Measurements from ENCODE around the gene HAP1.
"Not testable (repeated sequence)": the region's sequence is repeated elsewhere in the genome, so short reads cannot be mapped to it uniquely, and the experiment has no call there.

HAP1 gene, protein sequence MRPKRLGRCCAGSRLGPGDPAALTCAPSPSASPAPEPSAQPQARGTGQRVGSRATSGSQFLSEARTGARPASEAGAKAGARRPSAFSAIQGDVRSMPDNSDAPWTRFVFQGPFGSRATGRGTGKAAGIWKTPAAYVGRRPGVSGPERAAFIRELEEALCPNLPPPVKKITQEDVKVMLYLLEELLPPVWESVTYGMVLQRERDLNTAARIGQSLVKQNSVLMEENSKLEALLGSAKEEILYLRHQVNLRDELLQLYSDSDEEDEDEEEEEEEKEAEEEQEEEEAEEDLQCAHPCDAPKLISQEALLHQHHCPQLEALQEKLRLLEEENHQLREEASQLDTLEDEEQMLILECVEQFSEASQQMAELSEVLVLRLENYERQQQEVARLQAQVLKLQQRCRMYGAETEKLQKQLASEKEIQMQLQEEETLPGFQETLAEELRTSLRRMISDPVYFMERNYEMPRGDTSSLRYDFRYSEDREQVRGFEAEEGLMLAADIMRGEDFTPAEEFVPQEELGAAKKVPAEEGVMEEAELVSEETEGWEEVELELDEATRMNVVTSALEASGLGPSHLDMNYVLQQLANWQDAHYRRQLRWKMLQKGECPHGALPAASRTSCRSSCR

DNA sequence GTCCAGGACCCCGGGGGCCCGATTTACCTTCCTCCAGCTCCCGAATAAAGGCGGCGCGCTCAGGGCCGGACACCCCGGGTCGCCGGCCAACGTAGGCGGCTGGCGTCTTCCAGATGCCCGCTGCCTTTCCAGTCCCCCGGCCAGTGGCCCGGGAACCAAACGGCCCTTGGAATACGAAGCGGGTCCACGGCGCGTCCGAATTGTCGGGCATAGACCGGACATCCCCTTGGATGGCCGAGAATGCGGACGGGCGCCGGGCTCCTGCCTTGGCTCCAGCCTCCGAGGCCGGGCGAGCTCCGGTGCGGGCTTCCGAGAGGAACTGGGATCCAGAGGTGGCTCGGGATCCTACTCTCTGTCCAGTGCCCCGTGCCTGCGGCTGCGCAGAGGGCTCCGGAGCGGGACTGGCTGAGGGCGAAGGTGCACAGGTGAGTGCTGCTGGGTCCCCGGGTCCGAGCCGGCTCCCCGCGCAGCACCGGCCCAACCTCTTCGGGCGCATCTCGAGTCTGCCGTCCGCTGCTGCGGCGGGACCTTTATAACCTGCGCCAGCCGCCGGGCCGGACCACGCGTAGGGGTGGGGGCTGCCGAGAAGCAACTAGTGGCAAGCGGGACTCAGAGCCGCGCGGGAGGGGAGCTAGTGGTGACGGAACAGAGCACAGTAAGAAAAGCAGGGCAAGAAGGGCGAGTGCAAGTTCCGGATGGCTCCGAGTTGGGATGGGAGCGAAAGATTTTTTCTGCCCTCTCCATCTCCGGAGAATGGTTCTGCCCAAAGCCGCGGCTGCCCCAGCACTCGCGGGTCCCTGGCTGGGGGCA, at the start of gene HAP1:
HAP1 (minus strand) TSS at position 505 of the 810 bp plus-strand sequence; CDS start at position 496, 9 bp downstream.
- DNase-seq, result peak in 1 of 2 donors; percentile 30

DNA sequence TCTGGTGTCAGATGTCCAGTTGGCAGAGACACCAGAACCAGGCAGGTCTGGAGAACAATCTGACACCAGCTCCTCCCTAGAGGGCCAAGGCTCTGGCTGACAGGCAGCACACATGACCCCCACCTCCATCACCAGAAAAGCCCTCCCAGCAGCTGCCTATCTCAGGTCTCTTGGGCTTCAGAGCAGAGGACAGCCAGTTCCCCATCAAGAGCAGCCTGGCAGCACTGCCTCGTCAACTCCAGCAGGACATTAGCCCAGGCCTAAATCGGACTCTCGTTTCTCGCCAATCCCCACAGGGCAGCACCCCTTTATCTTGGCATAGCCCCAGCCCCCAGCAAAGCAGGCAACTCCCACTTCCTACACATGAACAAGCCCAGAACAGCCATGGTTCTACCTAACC, 47.7 kb upstream of the HAP1 start:
- DNase-seq, result no peak

DNA sequence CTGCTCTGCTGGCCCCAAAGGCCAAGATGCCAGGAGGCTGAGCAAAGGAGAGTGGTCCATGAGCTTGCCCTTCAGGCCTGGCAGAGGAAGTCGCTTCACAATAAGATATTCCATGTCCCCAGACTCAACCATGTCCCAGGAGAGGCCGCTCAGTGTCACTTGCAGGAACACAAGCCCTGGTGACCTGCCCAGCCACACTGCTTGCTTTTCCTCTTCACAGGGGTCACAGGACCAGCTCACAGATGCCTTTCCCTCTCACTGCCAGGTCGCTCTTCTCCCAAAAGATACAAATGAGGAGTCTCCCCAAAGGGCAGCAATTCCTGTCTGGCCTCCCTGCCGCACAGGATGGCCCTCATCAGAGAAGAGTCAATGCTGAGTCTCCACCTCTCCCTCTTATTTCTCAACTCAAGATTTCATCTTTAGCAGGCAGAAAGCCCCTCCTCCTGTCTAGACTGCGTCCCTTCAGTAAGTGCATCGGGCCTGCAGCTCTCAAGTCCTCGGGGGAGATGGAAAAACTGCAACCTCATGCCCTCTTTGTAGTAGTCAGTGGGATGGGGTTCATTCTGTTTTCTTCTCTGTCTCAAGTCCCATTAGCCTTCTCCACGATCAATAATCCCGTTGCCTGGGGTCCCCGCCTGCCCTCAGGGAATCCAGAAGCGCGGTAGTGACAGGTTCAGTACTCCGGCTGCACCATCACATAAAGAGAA, 47.1 kb upstream of the HAP1 start:
- DNase-seq, result no peak

DNA sequence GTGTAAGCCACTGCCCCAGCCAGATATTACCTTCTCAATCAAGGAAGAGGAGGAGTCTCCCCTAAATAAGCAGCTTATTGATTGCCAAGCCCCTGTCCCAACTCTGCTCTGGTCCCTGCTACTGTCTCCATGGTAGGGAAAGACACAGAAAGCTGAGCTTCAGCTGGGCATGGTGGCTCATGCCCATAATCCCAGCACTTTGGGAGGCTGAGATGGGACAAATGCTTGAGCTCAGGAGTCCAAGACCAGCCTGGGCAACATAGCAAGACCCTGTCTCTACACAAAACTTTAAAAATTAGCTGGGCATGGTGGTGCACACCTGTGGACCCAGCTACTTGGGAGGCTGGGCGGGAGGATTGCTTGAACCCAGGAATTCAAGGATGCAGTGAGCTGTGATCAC, 45.5 kb upstream of the HAP1 start:
- DNase-seq, result no peak

DNA sequence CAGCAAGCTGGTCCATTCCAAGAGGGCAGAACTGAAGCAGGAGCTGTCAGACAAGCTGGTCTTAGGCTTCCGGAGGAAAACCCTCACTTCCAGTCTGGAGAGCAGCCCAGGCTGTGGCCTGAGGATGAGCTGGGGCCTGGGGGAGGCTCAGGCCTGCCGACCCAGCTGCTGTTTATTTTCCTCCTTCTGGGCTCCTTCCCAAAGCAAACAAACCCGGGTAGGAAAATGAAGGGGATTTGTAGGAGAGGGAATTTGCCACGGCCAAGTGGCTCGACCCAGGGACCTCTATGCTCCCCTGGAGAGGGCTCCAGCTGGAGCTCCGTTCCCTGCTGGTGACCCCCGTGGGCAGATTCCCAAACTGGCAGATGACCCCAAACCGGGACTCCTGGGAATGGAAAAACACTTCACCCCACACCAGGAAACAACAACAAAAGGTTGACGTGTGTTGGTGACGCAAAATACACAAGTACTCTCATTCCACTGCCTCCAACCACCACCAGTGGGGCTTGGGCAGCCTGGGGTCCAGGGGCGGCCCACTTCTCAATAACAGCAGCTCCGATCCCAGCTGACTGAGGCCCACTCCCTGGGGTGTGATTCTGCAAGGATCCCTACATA, 43.2 kb upstream of the HAP1 start:
- no peak for DNase-seq

DNA sequence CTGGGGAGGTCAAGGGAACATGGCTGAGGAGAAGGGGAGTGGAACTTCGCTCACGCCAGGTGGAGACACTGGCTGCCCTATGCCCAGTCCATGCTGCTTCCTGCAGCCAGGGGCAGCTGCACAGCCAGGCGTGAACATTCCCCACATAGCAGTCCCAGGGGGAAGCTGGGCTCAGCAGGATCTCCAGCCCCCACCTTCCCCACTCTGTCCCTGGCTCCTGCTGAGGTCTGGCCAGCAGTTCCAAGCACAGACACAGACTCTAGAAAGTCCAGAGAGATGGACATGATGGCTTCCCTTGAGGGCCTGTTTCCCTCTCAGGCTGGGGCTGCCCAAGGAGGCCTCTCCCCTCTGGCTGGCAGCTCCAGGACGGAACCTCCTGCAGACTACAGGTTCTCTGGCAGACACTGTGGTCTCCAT, 42.7 kb upstream of the HAP1 start:
- DNase-seq, result no peak

DNA sequence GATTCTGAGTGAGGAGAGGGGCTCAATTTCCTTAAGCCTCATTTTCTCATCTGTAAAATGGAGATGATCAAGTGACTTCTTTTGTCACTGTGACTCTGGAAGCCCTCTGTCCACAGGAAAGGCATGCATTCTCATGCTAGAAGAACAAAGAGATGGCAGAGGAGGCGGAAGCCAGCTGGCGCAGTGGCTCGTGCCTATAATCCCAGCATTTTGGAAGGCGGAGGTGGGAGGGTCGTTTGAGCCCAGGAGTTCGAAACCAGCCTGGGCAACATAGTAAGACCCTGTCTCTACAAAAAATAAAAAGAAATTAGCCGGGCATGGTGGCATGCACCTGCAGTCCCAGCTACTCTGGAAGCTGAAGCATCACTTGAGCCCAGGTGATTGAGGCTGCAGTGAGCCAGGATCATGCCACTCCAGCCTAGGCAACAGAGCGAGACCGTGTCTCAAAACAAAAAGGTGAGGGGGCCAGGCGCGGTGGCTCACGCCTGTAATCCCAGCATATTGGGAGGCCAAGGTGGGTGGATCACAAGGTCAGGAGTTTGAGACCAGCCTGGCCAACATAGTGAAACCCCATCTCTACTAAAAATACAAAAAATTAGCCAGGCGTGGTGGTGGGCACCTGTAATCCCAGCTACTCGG, 41.9 kb upstream of the HAP1 start:
- not testable (repeated sequence) for DNase-seq

DNA sequence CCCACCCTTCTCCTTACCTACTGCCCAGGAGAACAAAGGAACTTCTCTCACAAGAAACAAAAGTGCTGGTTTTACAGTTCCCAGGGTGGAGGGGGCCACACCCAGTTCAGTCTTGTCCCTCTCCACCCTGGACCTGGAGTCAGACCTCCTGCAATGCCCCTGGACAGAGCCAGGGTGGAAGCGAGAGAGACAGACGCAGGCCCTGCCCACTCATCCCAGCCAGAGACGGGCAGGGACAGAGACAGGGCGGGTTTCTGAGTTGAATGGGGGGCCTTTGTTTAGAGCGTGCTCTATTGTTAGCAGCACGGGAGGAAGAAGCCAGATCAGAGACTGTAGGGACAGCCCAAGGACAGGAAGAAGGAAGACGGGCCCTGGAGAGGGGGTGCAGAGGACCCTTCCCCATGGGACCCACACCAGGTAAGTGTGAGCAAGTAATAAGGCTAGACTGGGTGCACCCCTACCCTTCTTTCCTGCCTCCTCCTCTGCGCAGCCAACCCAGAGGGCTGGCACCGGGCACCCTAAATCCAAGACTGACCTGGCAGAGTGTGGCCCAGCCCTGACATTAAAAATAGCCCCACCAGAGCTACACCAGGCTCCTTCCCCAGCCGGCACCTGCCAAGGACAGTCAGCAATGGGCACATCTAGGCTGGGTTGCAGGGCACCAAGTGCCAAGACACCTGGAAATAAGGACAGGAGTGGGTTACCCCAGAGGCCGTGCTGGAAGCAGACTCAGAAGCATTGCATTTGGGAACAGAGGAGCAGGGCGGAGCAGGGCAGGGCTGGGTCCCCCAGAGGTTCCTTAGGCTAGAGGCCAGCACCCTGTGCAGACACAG, 41.2 kb upstream of the HAP1 start:
- DNase-seq, result no peak

DNA sequence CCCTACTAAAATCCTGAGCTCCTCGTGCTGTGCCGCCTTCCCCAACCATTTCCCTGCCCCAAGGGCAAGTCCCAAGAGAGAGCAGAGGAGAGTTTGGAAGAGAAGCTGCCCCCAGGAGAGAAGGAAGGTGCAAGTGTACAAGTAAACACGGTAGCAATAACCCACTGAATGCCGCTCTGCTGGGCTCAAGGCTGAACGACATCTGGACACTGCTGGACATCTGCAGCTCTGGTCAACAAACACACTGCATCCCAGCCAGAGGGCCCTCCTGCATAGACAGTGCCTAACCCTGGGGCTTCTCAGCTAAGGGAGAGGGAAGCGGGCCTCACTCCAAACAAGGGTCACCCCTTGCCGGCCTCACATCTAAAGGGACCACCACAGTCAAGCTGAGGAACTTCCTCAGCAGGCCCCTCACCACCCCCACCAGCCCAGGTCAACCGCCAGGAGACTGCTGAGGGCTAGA, 39.3 kb upstream of the HAP1 start:
- no peak for DNase-seq

DNA sequence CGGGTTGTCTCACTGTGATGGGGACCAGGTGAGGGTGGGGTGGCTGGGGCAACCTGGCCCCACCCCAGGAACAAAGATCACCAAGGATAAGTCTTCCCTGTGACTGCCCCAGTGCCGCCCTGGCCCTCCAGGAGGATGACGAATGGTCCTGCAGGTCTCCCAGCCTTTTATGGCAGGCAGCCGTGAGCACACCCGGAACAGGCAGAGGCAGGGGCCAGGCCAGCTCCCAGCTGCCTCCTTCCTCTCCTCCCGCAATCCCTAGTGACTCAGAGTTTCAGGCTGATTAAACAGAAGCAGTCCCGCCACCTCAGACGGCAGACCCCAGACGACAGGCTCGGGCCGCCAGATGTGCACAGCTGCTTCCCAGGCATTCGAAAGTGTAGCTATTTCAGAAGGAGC, 38.7 kb upstream of the HAP1 start:
- DNase-seq, result no peak

DNA sequence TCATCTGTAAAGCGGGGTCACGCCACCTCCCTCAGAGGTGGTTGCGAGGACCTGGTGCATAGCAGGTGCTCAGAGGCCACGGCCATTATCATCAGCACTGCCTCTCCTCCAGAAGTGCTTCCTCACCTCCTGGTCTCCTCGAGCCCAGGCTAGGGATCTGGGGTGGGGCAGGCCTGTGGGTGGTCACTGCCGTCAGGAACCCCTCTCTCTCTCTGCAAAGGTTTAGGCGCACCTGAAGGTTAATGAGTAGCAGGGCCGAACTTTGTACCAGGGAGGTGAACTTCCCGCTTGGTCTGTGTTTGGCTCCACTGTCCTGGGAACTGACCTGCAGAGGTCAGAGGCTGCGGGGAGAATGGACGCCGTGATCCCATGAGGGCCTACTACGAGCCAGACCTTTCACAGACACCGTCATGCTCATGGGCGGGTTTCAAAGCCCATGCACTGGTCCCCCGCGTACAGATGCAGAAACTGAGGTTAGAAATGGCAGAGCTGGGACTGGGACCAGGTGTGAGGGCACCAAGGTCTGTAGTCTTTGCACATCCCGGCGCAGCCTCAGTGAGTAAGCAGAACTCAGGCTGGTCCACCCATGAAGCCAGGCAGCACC, 38.2 kb upstream of the HAP1 start:
- no peak for DNase-seq

DNA sequence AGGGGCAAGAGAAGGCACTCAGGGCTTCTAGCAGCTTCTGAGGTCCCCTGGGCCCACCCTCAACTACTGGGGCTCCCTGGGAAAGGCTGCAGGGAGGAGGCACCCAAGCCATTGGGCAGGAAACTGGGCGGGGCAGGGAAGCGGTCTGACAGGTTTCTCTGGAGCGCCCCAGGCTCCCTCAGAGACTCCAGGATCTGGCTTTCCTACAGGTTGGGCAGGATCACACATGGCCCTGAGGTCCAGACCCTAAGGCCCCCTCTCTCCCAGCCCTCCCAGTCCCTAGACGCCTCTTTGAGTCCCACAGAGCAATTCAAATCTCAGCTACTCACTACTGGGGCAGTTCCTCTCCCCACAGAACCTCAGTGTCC, 37.8 kb upstream of the HAP1 start:
- no peak for DNase-seq

DNA sequence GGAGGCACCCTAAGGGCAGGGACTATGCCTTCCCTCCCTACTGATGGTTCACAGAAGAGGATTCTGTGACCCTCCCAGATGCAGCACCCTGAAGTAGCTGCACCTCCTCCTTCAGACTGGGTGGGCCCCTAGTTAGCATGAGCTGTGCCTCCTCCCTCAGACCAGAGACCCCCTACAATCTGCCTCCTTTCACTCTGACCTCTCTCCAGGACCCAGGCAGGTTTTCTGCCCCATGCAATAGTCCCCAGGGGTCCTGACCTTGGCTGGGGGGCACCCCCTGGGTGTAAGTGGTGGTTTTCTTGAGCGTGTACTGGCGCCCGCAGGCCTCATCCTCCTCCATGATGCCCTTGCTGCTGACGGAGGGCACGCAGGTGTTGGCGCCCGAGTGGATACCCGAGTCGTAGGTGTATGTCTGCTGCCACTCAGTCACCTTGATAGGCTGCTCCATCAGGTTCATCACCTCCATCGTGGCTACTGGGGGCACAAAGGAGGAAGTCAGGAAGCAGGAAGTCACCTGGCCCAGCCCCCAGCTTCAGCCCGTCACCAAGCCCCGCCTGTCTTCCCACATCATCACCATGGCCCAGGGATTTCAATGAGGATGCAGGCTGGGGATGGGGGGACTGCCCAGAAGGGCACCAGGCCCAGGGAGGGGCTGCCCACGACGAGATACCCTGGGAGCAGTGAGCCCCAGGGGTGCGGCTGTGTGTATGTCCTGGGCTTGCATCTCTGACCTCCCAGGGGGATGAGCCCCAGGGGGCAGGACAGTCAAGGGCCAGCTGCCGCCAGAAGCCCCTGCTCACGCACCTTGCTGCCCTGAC, 37.2 kb upstream of the HAP1 start:
- DNase-seq, result no peak

DNA sequence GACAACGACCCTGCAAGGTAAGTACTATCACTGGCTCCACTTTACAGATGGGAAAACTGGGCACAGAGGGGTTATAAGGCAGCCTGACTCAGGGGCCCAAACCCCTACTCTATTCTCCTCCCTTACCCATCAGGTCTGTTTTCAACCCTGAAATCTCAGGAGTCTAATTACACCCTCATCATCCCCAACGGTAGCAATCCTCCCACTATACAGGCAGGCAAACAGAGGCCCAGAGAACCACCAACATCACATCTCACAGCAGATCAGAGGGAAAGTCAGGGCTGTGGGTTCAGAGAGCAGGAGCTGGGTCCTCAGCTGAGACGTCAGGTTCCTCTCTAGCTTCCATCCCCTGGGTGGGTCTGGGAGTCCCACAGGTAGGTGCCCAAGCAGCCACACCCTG, 35.5 kb upstream of the HAP1 start:
- no peak for DNase-seq

DNA sequence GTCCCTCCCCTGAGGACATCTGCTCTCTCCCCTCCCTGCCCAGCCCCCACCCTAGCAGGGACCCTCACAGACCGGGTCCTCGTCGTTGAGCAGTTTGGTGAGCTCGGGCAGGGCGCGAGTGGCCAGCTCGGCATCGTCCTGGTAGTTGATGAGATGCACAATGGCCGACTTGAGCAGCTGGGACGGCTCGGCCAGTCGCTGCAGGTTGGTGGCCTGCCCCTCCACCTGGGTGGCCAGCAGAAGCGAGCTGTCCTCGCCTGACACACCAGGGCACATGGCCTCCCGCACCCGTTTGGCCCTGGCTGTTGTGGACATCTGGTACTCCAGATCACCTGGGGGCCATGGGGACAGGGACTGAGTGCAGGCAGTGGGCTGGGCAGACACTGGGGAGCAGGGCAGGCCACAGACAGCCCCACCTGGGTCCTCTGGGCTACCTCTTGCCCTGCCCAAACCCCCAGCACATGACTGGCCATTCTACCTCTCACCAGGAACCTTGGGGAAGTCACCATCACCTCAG, 35.0 kb upstream of the HAP1 start:
- DNase-seq, result no peak

DNA sequence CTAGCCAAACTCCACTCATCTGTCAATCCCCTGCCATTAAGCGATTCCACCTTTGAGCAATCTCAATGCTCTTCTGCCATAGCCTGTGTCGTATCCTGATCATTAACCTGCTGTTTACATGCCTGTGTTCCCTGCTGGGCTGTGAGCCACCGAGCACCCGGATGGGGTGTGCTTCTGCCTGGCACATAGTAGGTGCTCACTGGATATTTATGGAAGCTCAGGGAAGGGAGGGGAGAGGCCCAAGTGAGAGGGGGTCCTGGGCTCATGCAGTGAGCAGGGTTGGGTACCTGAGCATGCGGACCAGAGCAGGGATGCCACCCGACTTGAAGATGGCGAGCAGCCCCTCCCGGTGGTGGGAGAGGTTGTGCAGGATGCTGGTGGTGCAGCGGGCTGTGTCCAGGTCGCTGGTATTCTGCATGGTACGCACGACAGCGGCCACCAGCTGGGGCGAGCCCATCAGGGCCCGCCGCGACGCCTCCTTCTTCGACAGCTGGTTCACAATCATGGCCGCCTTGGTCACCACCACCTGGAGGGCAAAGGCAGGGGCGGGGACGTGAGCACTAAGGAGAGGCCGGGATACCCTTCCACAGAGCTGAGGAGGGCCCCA, 34.3 kb upstream of the HAP1 start:
- DNase-seq, result no peak

DNA sequence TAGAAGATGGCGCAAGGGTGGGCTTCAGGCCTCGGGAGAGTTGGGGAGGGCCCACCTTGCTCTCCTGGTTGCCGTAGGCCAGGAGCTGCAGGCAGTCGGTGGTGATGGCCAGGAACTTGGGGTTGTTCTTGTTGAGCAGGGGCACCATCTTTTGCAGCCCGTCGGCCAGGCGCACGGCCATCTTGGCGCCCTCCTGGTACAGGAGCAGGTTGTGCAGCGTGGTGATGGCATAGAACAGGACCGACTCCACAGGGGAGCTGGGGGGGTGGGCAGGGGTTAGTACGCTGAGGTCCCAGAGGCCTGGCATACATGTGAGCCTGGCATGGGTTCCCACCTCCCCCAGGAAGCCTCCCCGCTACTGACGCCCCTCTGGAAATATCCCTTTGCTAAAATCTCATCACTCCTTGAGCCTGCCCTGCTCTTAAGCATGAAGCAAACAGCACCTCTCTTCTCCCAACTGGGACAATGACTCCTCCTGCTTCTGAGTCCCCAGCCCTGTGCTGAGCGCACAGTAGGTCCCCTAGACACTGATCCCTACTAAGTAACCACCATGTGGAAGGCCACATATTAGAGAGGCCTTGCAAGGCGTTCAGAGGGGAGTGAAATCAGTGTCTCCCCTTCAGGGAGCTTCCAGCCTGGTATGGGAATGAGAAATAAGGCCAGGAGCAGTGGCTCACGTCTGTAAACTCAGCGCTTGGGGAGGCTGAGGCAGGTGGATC, 33.0 kb upstream of the HAP1 start:
- no peak for DNase-seq

DNA sequence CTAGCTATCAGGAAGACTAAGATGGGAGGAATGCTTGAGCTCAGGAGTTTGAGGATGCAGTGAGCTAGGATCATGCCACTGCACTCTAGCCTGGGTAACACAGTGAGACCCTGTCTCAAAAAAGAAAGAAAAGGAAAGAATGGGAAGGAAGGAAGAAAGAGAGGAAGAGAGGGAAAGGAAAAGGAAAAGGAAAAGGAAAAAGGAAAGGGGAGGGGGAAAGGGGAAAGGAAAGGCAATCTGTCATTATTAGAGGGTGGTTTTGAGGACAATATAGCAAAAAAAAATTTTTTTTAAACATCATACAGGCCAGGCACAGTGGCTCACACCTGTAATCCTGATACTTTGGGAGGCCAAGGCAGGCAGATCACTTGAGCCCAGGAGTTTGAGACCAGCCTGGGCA, 31.7 kb upstream of the HAP1 start:
- DNase-seq, result no peak

Data from stimulated activated CD4-positive, alpha-beta T cell treated with anti-CD3 and anti-CD28 coated beads, Interleukin-2, amount 100 ng/mL, for 48 hours (primary cell).